NCI-H1105 treated with DMSO at 0.1 percent for 48 hours (cell line): ENCODE data around the gene PHACTR3.

Experiments used
- DNase-seq: peaks from one replicate; lab custom pipeline; 2025; lab: John Stamatoyannopoulos, UW

Gene PHACTR3

DNA sequence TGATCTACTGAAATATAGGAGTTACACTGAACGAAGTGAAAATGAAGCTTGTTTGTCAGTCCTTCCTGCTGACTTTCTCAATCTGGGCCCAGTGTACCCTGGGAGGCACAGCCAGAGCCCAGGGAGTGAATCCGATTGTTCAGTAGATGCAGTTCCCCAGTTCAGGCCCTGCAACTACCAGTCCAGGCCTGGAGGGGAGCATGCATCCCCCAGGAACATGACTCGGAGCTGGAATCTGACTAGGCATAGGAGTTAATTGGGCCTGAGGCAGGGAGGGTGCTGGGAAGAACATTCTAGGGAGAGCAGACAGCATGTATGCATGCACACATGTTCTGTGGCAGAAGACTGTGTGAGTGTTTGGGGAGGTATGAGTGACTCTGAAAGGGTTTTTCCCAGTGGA is 42.1 kb downstream of the PHACTR3 start:
- DNase-seq, result no peak

DNA sequence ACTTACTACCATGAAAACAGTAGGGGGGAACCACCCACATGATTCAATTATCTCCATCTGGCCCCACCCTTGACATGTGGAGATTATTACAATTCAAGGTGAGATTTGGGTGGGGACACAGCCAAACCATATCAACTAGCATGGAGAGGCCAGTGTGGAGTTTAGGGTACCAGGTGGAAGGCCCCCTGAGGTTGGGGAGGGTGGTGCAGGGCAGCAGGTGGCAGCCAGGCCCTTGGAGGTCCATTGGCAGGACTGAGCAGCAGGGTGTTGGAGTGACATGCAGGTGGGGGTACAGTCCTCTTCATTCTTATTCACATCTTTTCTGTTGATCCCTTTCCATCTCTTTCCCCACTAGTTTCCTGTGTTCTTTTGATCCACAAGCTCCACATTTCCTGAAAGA is 42.9 kb downstream of the PHACTR3 start:
- no peak for DNase-seq

DNA sequence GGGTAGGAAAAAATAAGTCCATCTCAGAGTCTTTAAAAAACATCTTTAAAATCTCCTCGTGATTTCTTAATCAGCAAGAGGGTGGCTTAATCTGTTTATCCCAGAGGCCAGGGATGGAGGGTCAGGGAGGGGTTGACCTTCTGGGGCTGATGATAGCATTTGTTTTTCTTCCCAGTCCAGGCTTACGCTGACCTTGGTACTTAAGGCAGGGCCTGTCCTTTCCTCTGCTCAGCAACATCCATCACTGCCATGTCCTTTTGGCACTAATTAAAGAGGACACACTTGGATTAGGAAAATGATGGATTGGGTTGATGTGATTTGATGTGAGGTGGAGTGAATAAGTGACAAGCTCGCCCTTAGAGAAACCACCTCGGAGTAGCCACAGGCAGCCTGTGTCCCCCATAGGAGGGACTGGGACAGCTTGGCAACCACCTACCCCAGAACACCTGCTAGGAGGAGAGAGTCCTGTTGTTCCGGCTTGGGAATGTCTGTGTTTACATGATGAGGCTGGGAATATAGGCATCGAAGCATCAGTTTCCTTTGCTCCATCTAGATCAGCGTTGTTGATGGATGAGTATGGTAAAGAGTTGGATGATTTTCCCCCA is 44.2 kb downstream of the PHACTR3 start:
- no peak for DNase-seq

DNA sequence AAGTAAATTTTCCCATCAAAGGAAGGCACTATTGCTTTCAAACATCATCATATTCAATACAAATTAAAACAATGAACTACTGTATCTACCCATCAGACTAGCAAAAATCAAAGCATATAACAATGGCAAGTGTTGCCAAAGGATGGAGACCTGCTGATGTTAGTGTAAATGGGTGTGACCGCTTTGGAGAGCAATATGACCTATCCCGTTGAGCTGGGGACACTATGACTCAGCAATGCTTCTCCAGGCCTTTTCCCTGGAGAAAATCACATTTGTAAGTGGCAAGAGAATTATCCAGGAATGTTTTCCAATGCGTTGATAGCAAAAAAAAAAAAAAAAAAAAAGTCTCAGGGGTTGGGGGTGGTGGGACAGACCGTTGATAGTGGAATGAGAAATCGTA is 46.1 kb downstream of the PHACTR3 start:
- DNase-seq, result no peak

- DNase-seq, result no peak
Observed at GRCh38 chr20:59652381-59652780, 48.0 kb downstream of the PHACTR3 start.

GRCh38 chr20:59656417-59656816 is 52.1 kb downstream of the PHACTR3 start:
- DNase-seq, result no peak

DNA sequence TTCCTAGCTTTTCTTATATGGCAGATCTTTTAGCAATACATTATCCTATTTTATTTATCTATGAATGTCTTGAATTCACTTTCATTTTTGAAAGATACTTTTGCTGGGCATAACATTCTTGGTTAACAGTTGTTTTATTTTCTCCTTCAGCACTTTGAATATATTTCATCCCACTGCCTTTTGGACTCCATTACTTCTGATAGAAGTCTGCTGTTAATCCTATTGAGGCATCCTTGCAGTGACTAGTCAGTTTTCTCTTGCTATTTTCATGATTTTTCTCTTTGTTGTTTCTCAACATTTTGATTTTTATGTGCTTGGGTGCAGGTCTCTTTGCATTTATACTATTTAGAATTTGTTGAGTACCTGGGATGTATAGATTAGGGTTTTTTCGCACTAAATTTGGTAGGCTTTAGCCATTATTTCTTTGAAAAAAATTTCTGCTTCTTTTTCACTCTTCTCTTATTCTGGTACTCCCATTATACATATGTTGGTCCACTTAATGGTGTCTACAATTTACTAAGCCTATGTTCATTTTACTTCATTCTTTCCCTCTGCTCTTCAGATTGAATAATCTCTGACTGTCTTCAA is 53.2 kb downstream of the PHACTR3 start:
- DNase-seq, result no peak

- no peak for DNase-seq
Observed at GRCh38 chr20:59660471-59660870, 56.1 kb downstream of the PHACTR3 start.

GRCh38 chr20:59661153-59661552 is 56.8 kb downstream of the PHACTR3 start:
- no peak for DNase-seq

- DNase-seq, result no peak
Observed at GRCh38 chr20:59661621-59662020, 57.3 kb downstream of the PHACTR3 start.

- DNase-seq, result no peak
Observed at GRCh38 chr20:59662161-59662560, 57.8 kb downstream of the PHACTR3 start.

DNA sequence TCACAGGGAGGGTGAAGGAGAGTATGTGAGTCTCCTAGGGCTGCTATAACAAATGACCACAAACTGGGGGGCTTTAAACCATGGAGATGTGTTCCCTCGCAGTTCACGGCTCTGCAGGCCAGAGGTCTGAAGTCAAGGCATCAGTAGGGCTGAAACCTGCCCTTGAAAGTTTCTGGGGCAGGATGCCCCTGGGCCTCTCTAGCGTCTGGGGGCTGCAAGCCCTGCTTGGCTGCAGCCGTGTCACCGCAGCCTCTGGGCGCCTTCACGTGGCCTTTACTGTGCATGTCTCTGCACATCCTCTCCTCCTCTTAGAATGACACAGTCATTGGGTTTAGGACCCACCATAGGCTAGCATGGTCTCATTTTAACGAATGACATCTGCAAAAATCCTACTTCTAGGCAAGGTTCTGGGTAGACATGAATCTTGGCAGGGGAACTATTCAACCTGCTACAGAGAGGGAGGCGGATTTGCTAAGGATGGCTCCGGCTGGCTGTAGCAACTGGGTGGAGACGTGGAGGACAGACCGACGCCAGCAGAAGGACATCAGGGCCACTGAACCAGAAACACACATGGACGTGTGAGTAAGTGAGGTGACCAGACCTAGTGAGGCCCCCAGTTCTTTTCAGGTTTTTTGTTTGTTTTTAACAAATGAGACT is 58.6 kb downstream of the PHACTR3 start:
- DNase-seq, result no peak

DNA sequence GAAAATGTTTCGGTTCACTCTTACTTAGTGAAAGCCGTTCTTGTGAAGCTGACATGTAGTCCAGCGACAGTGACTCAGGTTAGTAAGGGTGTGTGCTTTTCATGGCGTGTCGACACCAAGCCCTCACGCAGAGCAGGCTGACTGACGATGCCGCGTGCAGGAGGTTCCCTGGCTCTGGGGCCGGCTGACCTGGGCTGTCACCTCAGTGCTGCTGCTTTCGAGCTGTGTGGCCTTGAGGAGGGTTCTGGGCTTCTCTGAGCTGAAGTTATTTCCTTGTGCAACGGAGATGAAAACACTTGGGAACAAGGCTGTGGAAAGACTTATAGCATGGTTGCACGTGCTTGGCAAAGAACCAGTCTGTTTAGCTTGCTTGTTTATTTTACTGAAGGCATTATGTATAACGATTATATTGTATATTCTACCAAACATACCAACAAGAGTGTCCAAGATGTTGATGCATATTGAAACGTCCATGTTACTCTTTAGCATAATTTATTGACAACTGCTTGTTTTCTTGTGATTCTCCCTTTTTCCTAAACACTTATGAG is 59.2 kb downstream of the PHACTR3 start:
- no peak for DNase-seq

- no peak for DNase-seq
Observed at GRCh38 chr20:59664421-59664941, 60.1 kb downstream of the PHACTR3 start.

GRCh38 chr20:59665656-59666555 is 61.6 kb downstream of the PHACTR3 start:
- no peak for DNase-seq

DNA sequence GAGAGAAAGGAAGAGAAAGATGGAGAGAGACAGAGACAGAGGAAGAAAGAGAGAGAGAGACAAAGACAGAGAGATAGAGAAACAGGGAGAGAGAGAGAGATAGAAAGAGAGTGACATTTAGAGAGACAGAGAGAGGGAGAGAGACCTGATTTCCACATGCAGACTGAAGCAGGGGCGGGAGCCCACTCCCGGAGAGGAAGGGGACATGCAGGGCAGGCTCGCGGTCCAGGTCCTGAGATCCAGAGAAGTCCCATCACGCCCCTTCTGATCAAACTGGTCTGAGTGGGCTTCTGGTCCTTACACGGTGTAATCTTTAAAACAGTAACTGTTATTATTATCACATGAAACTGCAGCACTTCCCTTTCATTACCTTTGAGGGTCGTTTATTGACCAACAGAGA is 62.2 kb downstream of the PHACTR3 start:
- DNase-seq, result no peak

GRCh38 chr20:59667131-59667530 is 62.8 kb downstream of the PHACTR3 start:
- DNase-seq, result no peak

DNA sequence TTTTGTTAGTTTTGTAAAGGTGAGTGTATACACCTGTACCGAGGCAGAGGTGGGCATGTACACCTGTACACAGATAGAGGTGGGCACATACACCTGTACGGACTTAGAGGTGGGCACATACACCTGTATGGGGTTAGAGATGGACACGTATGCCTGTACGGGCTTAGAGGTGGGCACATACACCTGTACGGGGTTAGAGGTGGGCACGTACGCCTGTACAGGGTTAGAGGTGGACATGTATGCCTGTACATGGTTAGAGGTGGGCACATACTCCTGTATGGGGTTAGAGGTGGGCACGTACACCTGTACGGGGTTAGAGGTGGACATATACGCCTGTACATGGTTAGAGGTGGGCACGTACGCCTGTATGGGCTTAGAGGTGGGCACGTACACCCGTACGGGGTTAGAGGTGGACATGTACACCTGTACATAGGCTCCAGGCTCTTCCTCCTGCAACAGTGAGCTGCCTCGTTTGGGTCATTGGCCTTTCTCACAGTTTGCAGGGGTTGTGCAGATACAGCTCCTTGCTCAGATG is 63.7 kb downstream of the PHACTR3 start:
- DNase-seq, result no peak

DNA sequence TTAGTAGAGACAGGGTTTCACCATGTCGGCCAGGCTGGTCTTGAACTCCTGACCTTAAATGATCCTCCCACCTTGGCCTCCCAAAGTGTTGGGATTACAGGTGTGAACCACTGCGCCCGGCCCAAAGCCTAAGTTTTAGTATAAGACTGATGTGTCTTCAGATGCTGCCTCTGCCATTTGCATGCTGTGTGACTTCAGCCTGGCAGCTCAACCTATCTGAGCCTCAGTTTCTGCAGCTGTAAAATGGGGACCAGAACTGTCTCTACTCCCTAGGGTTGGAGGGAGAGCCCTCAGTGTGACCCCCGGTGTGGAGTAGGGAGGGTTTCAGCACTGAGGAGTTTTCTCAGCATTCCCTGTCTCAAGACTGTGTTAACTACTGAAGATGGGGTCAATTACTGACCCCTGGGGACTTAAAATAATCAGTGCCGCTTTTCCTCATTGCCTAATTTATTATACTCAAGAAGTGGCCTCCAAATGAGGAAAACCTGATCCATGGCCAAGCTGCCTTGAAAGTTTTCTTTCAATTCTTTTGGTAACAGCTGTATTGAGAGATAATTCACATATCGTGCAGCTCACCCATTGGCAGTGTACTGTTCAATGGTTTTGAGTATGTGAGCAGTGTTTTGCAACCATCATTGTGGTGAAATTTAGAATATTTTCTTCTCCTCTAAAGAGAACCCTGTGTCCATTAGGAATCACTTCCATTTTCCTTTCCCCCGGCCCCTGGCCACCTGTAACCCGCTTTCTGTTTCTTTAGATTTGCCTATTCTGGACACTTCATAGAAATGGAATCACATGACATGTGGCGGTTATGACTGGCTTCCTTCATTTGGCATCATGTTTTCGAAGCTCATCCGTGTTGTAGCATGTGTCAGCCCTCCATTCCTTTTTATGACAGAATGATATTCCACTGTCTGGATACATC is 64.8 kb downstream of the PHACTR3 start:
- no peak for DNase-seq

- DNase-seq, result no peak
Observed at GRCh38 chr20:59670786-59671492, 66.6 kb downstream of the PHACTR3 start.
